ENCODE results near the gene MDM2.

GRCh38 chr12:68813242-68813593 lies 5.2 kb downstream of the MDM2 start:
- TF ChIP-seq POLR2A (IDR thresholded peaks at IDR 0.05; ENCODE audit: low read length): no peak
- TF ChIP-seq GATA1 (IDR thresholded peaks at IDR 0.05; ENCODE audit: low read depth, low read length): no peak

Data from erythroblast (primary cell).